Measurements from ENCODE around the gene GALNT16. TPM values are rescaled to one million over a fixed set of nuclear protein-coding genes. Genes with fewer than 3 reads are reported as not detected.

The GALNT16 gene
- total and polyA plus RNA-seq, 2 of the 8 experiments (the other 6 are each of a cell fraction or from before 2014, with no cell fraction given): 5.4 to 6.3 TPM

GRCh38 chr14:69281450-69282169 is 21.7 kb downstream of the GALNT16 start (continued):
- TF ChIP-seq GABPA (IDR thresholded peaks at IDR 0.05; ENCODE audit: borderline replicate concordance, insufficient read depth, low read length) (no peak), EGR1 (IDR thresholded peaks at IDR 0.05; ENCODE audit: borderline replicate concordance, low read depth, low read length) (no peak)

Data from H1 (cell line).